ENCODE measurements around the gene ZBTB37.

Gene ZBTB37

DNA sequence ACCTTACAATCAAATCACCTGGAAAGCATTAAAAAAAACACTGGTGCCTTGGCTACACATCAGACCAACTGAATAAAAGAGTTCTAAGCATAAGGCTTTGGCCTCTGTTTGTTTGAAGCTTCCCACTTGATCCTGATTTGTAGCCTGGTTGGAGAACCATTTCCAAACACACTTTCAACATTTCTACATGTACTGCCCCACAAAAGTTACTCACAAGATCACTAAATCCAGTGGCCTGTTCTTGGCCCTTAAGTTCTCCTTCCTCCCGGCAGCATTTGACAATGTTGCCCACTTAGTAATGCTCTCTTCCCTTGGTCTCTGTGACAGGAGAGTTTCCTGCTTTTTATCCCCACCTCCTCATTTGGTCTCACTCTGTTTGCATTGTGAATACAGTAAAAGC is 12.2 kb upstream of the ZBTB37 start:
- no peak for DNase-seq (ENCODE audit: low read depth in 1 of 2, low spot score in 1 of 2)
- Histone ChIP-seq H3K4me3 (replicated peaks; ENCODE audit: insufficient read depth, low read length) (no peak overlapping the region), H3K27me3 (ENCODE audit: insufficient read depth, poor library complexity, severe bottlenecking) (no peaks in the 10 kb centered on the region), H3K27ac (replicated peaks) (no peak overlapping the region)
- TF ChIP-seq, protein P1, sequence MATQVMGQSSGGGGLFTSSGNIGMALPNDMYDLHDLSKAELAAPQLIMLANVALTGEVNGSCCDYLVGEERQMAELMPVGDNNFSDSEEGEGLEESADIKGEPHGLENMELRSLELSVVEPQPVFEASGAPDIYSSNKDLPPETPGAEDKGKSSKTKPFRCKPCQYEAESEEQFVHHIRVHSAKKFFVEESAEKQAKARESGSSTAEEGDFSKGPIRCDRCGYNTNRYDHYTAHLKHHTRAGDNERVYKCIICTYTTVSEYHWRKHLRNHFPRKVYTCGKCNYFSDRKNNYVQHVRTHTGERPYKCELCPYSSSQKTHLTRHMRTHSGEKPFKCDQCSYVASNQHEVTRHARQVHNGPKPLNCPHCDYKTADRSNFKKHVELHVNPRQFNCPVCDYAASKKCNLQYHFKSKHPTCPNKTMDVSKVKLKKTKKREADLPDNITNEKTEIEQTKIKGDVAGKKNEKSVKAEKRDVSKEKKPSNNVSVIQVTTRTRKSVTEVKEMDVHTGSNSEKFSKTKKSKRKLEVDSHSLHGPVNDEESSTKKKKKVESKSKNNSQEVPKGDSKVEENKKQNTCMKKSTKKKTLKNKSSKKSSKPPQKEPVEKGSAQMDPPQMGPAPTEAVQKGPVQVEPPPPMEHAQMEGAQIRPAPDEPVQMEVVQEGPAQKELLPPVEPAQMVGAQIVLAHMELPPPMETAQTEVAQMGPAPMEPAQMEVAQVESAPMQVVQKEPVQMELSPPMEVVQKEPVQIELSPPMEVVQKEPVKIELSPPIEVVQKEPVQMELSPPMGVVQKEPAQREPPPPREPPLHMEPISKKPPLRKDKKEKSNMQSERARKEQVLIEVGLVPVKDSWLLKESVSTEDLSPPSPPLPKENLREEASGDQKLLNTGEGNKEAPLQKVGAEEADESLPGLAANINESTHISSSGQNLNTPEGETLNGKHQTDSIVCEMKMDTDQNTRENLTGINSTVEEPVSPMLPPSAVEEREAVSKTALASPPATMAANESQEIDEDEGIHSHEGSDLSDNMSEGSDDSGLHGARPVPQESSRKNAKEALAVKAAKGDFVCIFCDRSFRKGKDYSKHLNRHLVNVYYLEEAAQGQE (IDR thresholded peaks at IDR 0.05; ENCODE audit: insufficient replicate concordance, low read depth) = no peak
- TF ChIP-seq, protein P2, sequence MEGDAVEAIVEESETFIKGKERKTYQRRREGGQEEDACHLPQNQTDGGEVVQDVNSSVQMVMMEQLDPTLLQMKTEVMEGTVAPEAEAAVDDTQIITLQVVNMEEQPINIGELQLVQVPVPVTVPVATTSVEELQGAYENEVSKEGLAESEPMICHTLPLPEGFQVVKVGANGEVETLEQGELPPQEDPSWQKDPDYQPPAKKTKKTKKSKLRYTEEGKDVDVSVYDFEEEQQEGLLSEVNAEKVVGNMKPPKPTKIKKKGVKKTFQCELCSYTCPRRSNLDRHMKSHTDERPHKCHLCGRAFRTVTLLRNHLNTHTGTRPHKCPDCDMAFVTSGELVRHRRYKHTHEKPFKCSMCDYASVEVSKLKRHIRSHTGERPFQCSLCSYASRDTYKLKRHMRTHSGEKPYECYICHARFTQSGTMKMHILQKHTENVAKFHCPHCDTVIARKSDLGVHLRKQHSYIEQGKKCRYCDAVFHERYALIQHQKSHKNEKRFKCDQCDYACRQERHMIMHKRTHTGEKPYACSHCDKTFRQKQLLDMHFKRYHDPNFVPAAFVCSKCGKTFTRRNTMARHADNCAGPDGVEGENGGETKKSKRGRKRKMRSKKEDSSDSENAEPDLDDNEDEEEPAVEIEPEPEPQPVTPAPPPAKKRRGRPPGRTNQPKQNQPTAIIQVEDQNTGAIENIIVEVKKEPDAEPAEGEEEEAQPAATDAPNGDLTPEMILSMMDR (IDR thresholded peaks at IDR 0.05; ENCODE audit: insufficient read depth, low read length) = no peak

DNA sequence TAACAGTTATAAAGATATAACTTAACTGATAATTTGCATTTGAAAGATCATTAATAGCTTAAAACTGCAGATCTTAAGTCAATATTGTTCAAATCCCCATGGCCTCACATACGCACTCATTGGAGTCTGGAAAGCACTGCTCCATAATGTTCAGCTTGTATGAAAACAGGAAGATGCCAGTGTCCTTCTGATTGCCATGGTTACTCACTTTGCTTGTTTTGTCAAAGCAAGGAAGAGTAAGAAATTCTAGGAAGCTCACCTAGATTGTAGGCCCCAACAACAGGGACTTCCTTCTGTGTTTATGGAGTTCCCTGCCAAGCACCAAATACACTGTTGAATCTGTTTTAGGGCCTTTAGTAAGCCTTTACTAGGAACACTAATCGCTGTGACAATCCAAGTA is 11.3 kb upstream of the ZBTB37 start:
- TF ChIP-seq GABPA (IDR thresholded peaks at IDR 0.05; ENCODE audit: low read depth) (no peak), POLR2AphosphoS5 (IDR thresholded peaks at IDR 0.05; ENCODE audit: low read depth) (no peak), SPI1 (IDR thresholded peaks at IDR 0.05; ENCODE audit: borderline replicate concordance, low read depth) (no peak)
- TF ChIP-seq, protein P1 (IDR thresholded peaks at IDR 0.05; ENCODE audit: insufficient replicate concordance, low read depth) = no peak
- no peaks in the 10 kb centered on the region for H3K27me3 ChIP-seq (ENCODE audit: insufficient read depth, poor library complexity, severe bottlenecking)
- no peak overlapping the region for H3K4me3 ChIP-seq (replicated peaks; ENCODE audit: insufficient read depth, low read length)
- no peak for DNase-seq (ENCODE audit: low read depth in 1 of 2, low spot score in 1 of 2)
- no peak overlapping the region for H3K27ac ChIP-seq (replicated peaks)

DNA sequence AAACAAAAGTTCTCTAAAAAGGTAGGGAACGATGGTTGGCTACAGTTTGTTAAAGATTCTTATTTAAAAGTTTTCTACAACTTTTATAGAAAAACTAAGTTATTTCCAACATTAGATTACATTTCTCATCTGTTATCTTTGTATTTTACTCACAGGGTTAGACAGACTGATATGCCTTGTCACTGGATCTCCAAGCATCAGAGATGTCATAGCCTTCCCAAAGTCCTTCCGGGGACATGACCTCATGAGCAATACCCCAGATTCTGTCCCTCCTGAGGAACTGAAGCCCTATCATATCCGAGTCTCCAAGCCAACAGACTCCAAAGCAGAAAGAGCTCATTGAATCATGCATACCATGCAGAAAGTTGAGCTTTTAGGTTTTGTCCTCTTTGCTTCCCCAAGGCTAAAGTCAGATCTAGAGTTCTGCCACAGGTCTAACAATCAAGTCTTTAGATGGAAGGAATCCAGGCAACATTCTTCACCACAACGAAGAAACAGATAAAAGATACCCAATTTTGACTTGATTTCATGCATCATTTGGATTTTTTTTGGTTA is 10.7 kb upstream of the ZBTB37 start:
- no peak overlapping the region for H3K27ac ChIP-seq (replicated peaks)

More for the DNA sequence above, 10.7 kb upstream of the ZBTB37 start:
- DNase-seq (ENCODE audit: low read depth in 1 of 2, low spot score in 1 of 2) = no peak
- TF ChIP-seq POLR2AphosphoS5 (IDR thresholded peaks at IDR 0.05; ENCODE audit: low read depth) (no peak), SPI1 (IDR thresholded peaks at IDR 0.05; ENCODE audit: borderline replicate concordance, low read depth) (no peak), GABPA (IDR thresholded peaks at IDR 0.05; ENCODE audit: low read depth) (no peak)
- TF ChIP-seq, protein P1 (IDR thresholded peaks at IDR 0.05; ENCODE audit: insufficient replicate concordance, low read depth) = no peak
- TF ChIP-seq, protein P2 (IDR thresholded peaks at IDR 0.05; ENCODE audit: insufficient read depth, low read length) = no peak
- Histone ChIP-seq H3K27me3 (ENCODE audit: insufficient read depth, poor library complexity, severe bottlenecking) (no peaks in the 10 kb centered on the region), H3K4me3 (replicated peaks; ENCODE audit: insufficient read depth, low read length) (no peak overlapping the region)

Measured in HL-60 (cell line).